Iris pigment epithelial cell (primary cell): ENCODE data around the gene CCDC137.

Source experiments
- DNase-seq: peaks from one replicate; pipeline ENCODE4 v3.0.0-alpha.2; 2011; ENCODE audit warnings: low read depth

CCDC137 gene

GRCh38 chr17:81701288-81702071 lies 34.9 kb downstream of the CCDC137 start:
- no peak for DNase-seq

GRCh38 chr17:81702934-81703746 lies 36.6 kb downstream of the CCDC137 start, which contains the start of gene MRPL12:
MRPL12 (plus strand) TSS chr17:81703367; CDS start chr17:81703502, 135 bp downstream.
- peak; percentile 92 for DNase-seq

GRCh38 chr17:81703747-81704654 lies 37.5 kb downstream of the CCDC137 start:
- DNase-seq, result peak; percentile 26

GRCh38 chr17:81705518-81706231 lies 39.1 kb downstream of the CCDC137 start:
- no peak for DNase-seq

GRCh38 chr17:81706232-81706611 lies 39.7 kb downstream of the CCDC137 start:
- DNase-seq, result no peak

GRCh38 chr17:81706757-81707624 lies 40.5 kb downstream of the CCDC137 start:
- no peak for DNase-seq

GRCh38 chr17:81707725-81708646 lies 41.4 kb downstream of the CCDC137 start:
- no peak for DNase-seq

- no peak for DNase-seq
Measured at GRCh38 chr17:81708739-81709185, 42.2 kb downstream of the CCDC137 start.

- peak; percentile 53 for DNase-seq
Measured at GRCh38 chr17:81710514-81711308, 44.2 kb downstream of the CCDC137 start.

GRCh38 chr17:81711814-81712467 lies 45.4 kb downstream of the CCDC137 start, which contains the start of gene SLC25A10:
SLC25A10 (plus strand) TSS chr17:81712284; CDS start chr17:81712427, 143 bp downstream.
- peak; percentile 74 for DNase-seq

- peak; percentile 32 for DNase-seq
Measured at GRCh38 chr17:81712468-81713003, 46.0 kb downstream of the CCDC137 start.

GRCh38 chr17:81713004-81713555 lies 46.5 kb downstream of the CCDC137 start:
- DNase-seq, result no peak

GRCh38 chr17:81713556-81714411 lies 47.2 kb downstream of the CCDC137 start:
- DNase-seq, result no peak

- no peak for DNase-seq
Measured at GRCh38 chr17:81714412-81715106, 48.0 kb downstream of the CCDC137 start.

- DNase-seq, result no peak
Measured at GRCh38 chr17:81715107-81715871, 48.8 kb downstream of the CCDC137 start.
